Measurements from ENCODE around the gene MED8.
"Not testable (repeated sequence)": the region's sequence is repeated elsewhere in the genome, so short reads cannot be mapped to it uniquely, and the experiment has no call there.

The MED8 gene

DNA sequence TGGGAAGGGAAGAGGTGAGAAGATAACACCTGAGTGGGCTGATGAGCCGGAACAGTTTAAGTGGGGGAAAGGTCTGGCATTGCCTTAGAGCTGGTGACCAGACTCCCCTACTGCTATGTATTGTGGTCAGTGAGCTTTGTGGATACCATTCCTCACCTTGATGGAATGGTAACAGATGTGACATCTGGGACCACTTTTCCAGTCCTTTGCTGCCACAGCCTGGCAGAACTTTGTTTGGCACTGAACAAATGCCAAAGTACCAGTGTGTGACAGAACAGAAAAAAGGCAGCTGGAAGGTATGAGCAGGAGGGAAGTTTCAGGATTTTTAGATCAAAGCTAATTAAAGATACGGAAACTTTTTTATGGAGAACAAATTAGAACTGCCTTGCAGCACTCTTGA, 6.2 kb downstream of the MED8 start:
- no peak for DNase-seq (ENCODE audit: low spot score)

DNA sequence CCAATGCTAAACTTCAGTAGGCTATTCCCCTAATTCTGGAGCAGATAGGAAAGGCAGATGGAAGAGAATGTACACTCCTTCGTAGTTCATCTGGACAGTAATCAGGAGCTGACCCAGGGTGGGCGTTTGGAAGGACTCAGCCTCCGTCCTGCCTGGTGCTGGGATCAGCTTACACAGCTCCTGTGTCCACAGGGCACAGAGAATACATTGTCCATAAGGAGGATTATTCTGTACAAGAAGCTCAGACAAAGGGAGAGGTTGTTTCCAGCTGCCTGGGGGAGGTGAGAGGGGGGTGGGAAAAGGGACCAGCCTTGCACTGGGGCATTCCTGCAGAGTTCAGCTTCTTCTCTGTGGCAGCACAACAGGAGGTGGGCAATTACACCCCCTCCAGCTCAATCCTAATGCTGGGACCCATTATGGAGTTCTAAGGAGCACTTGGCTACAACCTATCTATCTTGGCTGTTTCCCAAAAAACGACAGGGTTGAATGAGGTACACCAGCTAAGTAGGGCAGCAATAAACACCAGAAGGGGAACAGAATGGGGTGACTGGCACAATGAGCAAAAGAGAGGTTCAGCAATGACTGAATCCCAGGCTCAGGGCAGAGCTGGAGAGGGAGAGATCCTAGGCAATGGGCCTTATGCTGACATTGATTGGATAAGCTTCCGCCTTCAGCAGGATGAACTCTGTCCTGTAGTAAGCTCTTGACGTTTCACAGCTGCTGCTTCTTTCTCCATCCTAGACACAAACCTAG, 7.4 kb downstream of the MED8 start:
- DNase-seq (ENCODE audit: low spot score) = no peak

- DNase-seq (ENCODE audit: low spot score) = no peak
Observed at GRCh38 chr1:43381612-43382011, 8.0 kb downstream of the MED8 start.

- DNase-seq (ENCODE audit: low spot score) = no peak
Observed at GRCh38 chr1:43379476-43379875, 10.1 kb downstream of the MED8 start.

DNA sequence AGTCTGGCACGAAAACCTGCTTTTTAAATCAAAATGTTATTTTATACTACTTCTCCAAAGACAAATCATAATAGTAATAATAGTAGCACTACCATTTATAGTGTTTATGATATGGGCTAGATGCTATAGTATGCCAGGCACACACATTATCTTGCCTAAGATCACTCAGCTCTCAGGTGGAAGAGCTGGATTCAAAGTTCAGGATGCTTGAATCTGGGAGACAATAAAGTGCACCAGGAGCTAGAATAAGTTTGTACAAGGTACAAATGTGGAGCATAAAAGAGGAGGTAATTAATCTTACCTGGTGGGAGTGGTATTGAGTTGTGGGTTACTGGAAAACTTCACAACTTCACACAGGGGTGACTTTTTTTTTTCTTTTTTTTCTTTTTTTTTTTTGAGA, 11.8 kb downstream of the MED8 start:
- DNase-seq (ENCODE audit: low spot score) = no peak

DNA sequence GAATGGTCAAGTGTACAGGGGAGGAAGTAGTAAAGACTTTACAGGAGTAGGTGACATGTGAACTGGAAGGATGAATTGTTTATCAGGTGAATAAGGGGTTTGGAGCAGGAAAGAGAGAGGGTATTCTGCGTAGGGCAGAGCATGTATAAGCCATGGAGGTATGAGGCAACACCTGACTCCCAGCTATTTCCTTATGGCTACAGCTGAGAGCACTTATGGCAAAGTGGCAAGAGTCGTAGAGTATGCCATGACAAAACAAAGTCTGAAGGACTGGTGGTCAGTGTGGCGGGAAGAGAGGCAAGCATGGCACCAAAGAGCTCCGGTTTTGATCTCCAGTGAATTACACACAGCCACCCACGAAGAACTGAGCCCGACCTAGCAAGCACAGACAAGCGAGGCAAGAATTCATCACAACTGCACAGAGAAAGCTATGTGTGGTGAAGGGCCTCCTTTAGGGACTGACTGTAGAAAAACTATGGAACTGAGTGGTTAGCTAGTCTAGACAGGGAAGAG, 12.8 kb downstream of the MED8 start:
- DNase-seq (ENCODE audit: low spot score) = no peak

GRCh38 chr1:43373066-43373940, 16.3 kb downstream of the MED8 start:
- DNase-seq (ENCODE audit: low spot score) = peak; percentile 78

GRCh38 chr1:43372172-43372571, 17.4 kb downstream of the MED8 start:
- no peak for DNase-seq (ENCODE audit: low spot score)

GRCh38 chr1:43370564-43370963, 19.0 kb downstream of the MED8 start:
- DNase-seq (ENCODE audit: low spot score) = no peak

- not testable (repeated sequence) for DNase-seq (ENCODE audit: low spot score)
Observed at GRCh38 chr1:43369779-43370178, 19.8 kb downstream of the MED8 start.

- DNase-seq (ENCODE audit: low spot score) = no peak
Observed at GRCh38 chr1:43368646-43369020, 21.0 kb downstream of the MED8 start.

DNA sequence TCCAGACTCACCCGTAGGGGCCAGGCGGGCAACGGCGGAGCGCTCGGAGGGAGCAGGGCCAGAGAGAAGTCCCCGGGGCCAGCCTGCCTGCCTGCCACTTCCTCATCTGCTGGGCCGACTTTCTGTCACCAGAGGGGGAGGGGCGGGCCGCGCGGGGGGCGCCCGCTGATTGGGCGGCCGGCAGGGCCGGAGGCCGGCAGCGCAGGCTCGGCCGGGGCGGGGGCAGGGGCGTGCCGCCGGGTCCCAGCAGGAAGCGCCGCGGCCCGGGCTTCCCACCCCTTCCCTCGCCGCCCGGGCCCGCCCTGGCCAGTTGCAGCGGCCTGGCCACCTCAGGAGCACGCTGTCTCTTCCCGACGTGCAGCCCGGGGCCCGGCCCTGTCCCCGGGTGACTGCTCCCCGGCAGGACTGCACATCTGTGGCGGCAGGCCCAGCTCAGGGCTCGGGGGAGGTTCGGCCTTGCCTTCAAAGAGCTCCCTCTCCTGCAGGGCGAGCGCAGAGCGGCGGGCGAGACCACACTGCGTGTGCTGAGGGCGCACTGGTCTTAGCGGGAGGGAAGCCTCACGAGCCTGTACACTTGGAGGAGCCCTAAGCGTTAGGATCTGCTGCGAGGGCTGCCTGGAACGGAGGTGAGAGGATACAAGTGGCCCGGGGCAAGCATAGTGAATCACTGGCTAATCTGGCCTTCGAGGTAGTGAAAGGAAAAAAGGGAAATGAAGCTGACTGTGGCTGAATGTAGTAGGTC, 21.5 kb downstream of the MED8 start, which contains the start of gene ELOVL1:
Gene ELOVL1, minus strand, starts transcription at position 108 of the 742 bp plus-strand sequence. CDS start 2,402 bp downstream, outside the sequence.
- peak; percentile 98 for DNase-seq (ENCODE audit: low spot score)

DNA sequence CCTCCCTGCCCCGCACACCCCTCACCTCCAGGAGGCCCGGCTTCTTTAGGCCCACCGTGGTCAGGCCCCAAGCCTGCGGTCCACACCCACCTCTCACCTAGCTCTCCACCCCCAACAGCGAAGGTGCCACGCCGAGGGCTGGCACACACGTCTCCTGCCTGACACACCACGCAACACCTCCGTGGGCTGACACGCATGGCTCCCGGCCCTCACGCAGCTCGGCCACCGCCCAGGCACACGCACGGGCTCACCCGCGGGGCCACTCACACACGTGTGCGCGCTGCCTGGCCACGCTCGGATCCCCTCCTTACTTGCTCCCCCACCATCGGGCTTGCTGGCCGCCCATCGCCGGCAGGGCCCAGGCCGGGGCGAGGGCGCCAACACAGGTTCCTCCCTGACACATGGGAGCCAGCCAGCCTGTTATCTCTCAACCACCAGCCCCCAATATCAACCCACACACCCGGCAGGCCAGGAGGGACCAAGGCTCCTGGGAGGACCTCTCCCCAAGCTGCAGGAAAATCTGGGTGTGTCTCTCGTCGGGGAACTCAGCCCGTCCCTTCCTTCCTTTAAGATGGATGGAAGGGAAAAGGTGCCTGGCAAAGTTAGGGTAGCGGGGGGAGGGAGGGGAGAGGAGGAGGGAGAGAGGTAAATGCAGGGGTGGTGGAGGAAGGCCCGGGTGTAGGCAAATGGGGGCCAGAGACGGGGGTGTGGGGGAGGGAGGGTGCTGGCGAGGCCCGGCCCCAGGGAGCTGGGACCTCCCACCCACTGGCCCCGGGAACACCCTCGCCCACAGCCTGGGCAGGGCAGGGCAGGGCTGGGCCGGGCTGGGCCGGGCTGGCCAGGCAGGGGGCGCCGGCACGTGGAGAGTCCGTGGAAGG, 22.3 kb downstream of the MED8 start:
- peak; percentile 48 for DNase-seq (ENCODE audit: low spot score)

DNA sequence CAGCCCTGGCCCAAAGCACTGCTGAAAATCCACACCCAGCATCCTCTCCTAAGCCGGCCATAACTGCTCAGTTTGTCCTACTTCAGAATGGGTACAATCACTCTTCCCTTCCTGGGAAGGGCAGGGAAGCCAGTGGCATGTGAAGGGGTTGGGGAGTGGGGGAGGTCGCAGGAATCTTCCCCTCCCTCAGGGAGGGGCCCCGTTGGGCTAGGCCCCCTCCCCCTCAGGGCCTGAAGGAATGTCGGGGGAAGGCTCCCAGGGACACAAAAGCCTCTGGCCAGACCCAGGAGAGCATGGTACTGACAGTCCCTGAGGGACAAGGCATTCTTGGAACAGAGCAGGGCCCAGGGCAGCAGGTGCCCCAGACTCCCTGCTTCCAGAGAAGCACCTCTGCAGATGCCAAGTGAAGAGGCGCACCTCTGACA, 23.0 kb downstream of the MED8 start:
- DNase-seq (ENCODE audit: low spot score) = no peak

DNA sequence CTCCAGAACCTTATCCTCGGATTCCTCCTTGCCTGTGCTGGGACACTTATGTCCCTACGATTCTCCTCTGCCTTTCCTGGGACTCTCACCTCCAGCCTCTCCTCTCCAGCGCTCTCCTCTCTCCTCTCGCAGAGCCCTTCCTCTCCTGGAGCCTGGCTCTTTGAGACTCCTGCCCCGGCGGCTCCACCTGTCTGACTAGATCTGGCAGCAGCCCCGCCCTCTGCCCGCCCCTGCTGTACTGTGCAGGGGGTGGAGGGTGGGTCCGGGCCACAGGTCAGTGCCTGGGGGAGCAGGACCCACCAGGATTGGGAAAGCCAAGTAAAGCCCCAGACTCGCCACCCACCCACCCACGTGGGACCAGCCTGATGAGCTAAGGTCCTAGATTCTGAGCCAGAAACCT, 23.4 kb downstream of the MED8 start:
- no peak for DNase-seq (ENCODE audit: low spot score)

- no peak for DNase-seq (ENCODE audit: low spot score)
Observed at GRCh38 chr1:43365678-43366077, 23.9 kb downstream of the MED8 start.

- no peak for DNase-seq (ENCODE audit: low spot score)
Observed at GRCh38 chr1:43363935-43364525, 25.6 kb downstream of the MED8 start.

GRCh38 chr1:43363283-43363934, 26.2 kb downstream of the MED8 start:
- no peak for DNase-seq (ENCODE audit: low spot score)

GRCh38 chr1:43360616-43361015, 29.0 kb downstream of the MED8 start:
- DNase-seq (ENCODE audit: low spot score) = no peak

DNA sequence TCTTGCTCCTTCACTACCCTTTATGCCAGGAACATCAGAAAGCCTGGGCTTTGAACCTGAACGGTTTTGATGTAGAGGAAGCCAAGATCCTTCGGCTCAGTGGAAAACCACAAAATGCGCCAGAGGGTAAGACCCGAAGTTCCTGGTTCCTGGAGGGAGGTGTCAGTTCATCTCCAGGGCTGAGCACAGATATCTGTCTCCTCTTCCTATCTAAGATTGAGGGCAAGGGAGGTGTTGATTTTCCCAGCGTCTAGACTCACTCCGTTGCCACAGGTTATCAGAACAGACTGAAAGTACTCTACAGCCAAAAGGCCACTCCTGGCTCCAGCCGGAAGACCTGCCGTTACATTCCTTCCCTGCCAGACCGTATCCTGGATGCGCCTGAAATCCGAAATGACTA, 29.9 kb downstream of the MED8 start:
- no peak for DNase-seq (ENCODE audit: low spot score)
